Measurements from ENCODE around the gene ZKSCAN1.

DNA sequence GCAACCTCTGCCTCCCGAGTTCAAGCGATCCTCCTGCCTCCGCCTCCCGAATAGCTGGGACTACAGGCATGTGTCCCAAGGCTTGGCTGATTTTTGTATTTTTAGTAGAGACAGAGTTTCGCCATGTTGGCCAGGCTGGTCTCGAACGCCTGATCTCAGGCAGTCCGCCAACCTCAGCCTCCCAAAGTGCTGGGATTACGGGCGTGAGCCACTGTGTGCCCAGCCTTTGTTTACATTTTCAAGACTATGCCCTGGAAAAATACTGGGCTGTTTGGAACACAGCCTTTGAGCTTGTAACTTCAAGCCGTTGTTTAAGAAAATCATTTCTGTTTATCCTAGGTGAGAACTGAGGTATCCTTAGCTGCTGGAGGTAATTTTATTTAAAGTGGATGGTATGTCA, 1.9 kb downstream of the ZKSCAN1 start:
- TF ChIP-seq, protein P1, sequence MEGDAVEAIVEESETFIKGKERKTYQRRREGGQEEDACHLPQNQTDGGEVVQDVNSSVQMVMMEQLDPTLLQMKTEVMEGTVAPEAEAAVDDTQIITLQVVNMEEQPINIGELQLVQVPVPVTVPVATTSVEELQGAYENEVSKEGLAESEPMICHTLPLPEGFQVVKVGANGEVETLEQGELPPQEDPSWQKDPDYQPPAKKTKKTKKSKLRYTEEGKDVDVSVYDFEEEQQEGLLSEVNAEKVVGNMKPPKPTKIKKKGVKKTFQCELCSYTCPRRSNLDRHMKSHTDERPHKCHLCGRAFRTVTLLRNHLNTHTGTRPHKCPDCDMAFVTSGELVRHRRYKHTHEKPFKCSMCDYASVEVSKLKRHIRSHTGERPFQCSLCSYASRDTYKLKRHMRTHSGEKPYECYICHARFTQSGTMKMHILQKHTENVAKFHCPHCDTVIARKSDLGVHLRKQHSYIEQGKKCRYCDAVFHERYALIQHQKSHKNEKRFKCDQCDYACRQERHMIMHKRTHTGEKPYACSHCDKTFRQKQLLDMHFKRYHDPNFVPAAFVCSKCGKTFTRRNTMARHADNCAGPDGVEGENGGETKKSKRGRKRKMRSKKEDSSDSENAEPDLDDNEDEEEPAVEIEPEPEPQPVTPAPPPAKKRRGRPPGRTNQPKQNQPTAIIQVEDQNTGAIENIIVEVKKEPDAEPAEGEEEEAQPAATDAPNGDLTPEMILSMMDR (IDR thresholded peaks at IDR 0.05), result no peak
- TF ChIP-seq POLR2A (IDR thresholded peaks at IDR 0.05), result no peak
